ENCODE measurements around the gene ZSCAN5B. TPM values are rescaled to one million over a fixed set of nuclear protein-coding genes. Genes with fewer than 3 reads are reported as not detected.

The ZSCAN5B gene
- total and polyA plus RNA-seq, 2 of the 8 experiments (the other 6 are each of a cell fraction or from before 2014, with no cell fraction given) = not detected

DNA sequence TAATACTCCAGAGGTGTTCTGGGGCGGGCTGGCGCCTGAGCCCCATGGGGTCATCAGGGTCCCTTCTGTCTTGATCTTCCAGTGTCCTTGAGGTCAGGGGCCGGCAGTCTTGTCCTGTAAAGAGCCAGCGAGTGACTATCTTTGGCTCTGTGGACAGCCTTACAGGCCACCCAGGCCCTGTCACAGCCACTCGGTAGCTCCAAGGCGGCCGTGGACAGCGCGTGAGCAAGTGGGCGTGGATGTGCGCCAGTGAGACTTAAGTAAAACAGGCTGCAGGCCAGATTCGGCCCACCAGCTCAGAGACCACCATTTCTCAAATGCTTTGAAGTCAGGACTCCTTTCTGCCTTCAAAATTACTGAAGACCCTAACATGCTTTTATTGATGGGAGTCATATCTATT lies 52.8 kb downstream of the ZSCAN5B start (continued):
- TF ChIP-seq, protein P1, sequence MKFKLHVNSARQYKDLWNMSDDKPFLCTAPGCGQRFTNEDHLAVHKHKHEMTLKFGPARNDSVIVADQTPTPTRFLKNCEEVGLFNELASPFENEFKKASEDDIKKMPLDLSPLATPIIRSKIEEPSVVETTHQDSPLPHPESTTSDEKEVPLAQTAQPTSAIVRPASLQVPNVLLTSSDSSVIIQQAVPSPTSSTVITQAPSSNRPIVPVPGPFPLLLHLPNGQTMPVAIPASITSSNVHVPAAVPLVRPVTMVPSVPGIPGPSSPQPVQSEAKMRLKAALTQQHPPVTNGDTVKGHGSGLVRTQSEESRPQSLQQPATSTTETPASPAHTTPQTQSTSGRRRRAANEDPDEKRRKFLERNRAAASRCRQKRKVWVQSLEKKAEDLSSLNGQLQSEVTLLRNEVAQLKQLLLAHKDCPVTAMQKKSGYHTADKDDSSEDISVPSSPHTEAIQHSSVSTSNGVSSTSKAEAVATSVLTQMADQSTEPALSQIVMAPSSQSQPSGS (IDR thresholded peaks at IDR 0.05; ENCODE audit: low read length) = no peak
- TF ChIP-seq RBBP5 (IDR thresholded peaks at IDR 0.05; ENCODE audit: borderline replicate concordance, low read depth, low read length) = no peak
- no peak for TF ChIP-seq GTF2F1 (IDR thresholded peaks at IDR 0.05; ENCODE audit: borderline replicate concordance, low read depth, low read length)

Measured in H1 (cell line).